Coronary artery (tissue), 2 donors: ENCODE results near the gene TSNAXIP1.

Source experiments
- DNase-seq: peaks from one replicate; pipeline ENCODE4 v3.0.0-alpha.2; 2017; ENCODE audit warnings: low spot score
- H3K27ac ChIP-seq, 2 donors: fragments of 200-600 bp; sonication (generic); one replicate each; pipeline ENCODE4 v1.5.1; 2016 to 2019
- H3K4me3 ChIP-seq: fragments of 200-600 bp; sonication (generic); 2 replicates; pipeline ENCODE4 v1.5.1; 2016; ENCODE audit warnings: mild to moderate bottlenecking, moderate library complexity
- CTCF ChIP-seq: fragments of 200-600 bp; sonication (generic); IDR thresholded peaks from one replicate; pipeline ENCODE4 v1.5.1; 2019; ENCODE audit warnings: antibody characterized with exemption

The TSNAXIP1 gene

GRCh38 chr16:67806428-67807147 is at the start of gene TSNAXIP1, which contains the start of gene RANBP10:
TSNAXIP1 (plus strand) TSS chr16:67806889; CDS start chr16:67807150, 261 bp downstream.
RANBP10 (minus strand) TSS chr16:67806560; CDS start chr16:67806536, 24 bp downstream.
- peak within 1 kb of the TSS; percentile 92 for H3K4me3 ChIP-seq
- H3K27ac ChIP-seq: peak within 1 kb of the TSS; percentile 76 to 86
- DNase-seq: peak; percentile 99
- TF ChIP-seq CTCF: no peak

- no peak for DNase-seq
- no peak overlapping the region for H3K27ac ChIP-seq
Observed at GRCh38 chr16:67758006-67758405, 48.7 kb upstream of the TSNAXIP1 start.

GRCh38 chr16:67758966-67759365 is 47.7 kb upstream of the TSNAXIP1 start:
- Histone ChIP-seq H3K27ac (no peak overlapping the region), H3K4me3 (no peak overlapping the region)
- no peak for DNase-seq
- TF ChIP-seq CTCF: no peak

More at GRCh38 chr16:67758006-67758405, 48.7 kb upstream of the TSNAXIP1 start:
- H3K4me3 ChIP-seq: no peak overlapping the region
- TF ChIP-seq CTCF: no peak

- no peak for DNase-seq
- Histone ChIP-seq H3K4me3 (no peak overlapping the region), H3K27ac (no peak overlapping the region)
- TF ChIP-seq CTCF: no peak
Observed at GRCh38 chr16:67760206-67760955, 46.3 kb upstream of the TSNAXIP1 start.

GRCh38 chr16:67760956-67761230 is 45.8 kb upstream of the TSNAXIP1 start:
- TF ChIP-seq CTCF: no peak
- no peak for DNase-seq
- Histone ChIP-seq H3K27ac (no peak overlapping the region), H3K4me3 (no peak overlapping the region)

- no peak for TF ChIP-seq CTCF
- no peak for DNase-seq
- H3K27ac ChIP-seq: no peak overlapping the region
- no peak overlapping the region for H3K4me3 ChIP-seq
Observed at GRCh38 chr16:67761924-67762323, 44.8 kb upstream of the TSNAXIP1 start.

- H3K27ac ChIP-seq: no peak overlapping the region
- DNase-seq: no peak
- no peak overlapping the region for H3K4me3 ChIP-seq
- no peak for TF ChIP-seq CTCF
Observed at GRCh38 chr16:67762385-67762784, 44.3 kb upstream of the TSNAXIP1 start.
